C4-2B (cell line): ENCODE measurements around the gene GPAM.

Experiments
- H3K27ac ChIP-seq: fragments of 450-650 bp; 2 replicates; pipeline ENCODE4 v1.5.1; 2017
- ZFX ChIP-seq: fragments of 450-650 bp; IDR thresholded peaks from 2 replicates; pipeline ENCODE4 v1.6.1; 2017
- TF ChIP-seq, protein P1 (sequence below): fragments of 450-650 bp; conservative IDR thresholded peaks from 2 replicates; pipeline ENCODE4 v1.5.1; 2017; ENCODE audit warnings: mild to moderate bottlenecking

GPAM gene

DNA sequence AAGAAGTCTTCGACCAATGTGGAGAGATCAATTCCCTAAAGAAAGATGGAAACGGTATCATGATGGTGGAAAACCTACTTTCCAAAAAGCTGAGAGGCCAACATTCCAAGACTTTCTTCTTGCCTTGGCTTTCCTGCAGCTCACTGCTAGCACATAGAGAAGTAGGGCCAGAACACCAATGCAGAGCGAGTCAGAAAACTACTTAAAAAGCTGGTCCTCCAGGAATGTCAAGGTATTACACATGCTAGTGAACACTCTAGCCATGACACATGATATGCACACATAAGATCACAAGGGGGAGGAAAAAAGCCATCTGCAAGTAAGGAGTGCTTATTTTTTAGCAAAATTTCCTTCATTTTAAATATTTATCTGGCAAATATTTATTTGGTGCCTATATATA lies 22.7 kb downstream of the GPAM start:
- TF ChIP-seq, protein P1, sequence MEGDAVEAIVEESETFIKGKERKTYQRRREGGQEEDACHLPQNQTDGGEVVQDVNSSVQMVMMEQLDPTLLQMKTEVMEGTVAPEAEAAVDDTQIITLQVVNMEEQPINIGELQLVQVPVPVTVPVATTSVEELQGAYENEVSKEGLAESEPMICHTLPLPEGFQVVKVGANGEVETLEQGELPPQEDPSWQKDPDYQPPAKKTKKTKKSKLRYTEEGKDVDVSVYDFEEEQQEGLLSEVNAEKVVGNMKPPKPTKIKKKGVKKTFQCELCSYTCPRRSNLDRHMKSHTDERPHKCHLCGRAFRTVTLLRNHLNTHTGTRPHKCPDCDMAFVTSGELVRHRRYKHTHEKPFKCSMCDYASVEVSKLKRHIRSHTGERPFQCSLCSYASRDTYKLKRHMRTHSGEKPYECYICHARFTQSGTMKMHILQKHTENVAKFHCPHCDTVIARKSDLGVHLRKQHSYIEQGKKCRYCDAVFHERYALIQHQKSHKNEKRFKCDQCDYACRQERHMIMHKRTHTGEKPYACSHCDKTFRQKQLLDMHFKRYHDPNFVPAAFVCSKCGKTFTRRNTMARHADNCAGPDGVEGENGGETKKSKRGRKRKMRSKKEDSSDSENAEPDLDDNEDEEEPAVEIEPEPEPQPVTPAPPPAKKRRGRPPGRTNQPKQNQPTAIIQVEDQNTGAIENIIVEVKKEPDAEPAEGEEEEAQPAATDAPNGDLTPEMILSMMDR = no peak
- no peak for TF ChIP-seq ZFX
- no peak overlapping the region for H3K27ac ChIP-seq

DNA sequence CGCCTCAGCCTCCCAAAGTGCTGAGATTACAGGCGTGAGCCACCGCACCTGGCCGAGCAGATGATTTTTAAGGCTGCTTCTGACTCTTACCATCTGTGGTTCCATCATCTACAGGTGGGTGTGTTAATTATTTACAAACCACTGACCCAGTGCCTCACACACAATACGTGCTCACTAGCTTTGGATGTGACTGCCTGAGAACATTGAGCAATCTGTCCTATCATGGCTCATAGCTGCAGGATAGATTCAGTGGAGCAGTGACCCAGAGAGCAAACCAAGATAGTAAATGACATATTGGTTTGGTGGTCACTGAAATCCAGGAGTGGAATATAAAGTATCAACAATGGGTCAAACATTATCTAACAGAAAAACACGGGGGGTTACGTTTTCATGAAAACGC lies 24.1 kb downstream of the GPAM start:
- TF ChIP-seq, protein P1 = no peak
- no peak for TF ChIP-seq ZFX
- no peak overlapping the region for H3K27ac ChIP-seq

DNA sequence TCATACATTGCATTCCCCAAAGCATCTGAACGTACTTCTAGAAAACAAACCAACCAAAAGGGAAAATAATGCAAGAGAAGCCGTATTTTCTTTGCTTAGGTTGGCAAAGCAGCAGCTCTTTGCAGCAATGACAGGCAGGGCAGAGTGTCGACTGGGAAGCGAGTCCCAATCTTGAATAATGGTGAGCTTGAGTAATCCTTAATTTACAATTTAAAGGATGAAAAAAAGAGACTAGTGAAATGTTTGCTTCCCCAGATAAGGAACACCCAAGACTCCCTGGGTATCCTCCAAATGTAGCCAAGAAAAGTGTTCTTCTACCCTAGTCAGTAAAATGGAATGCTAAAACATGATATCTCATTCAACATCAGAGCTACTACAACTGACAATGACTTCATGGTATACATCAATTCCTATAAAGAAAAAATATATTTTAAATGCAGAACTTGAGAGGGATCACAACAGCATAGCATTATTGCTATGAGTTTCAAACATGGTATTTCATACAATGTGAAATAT lies 32.0 kb downstream of the GPAM start:
- no peak overlapping the region for H3K27ac ChIP-seq
- no peak for TF ChIP-seq ZFX
- TF ChIP-seq, protein P1 = no peak

DNA sequence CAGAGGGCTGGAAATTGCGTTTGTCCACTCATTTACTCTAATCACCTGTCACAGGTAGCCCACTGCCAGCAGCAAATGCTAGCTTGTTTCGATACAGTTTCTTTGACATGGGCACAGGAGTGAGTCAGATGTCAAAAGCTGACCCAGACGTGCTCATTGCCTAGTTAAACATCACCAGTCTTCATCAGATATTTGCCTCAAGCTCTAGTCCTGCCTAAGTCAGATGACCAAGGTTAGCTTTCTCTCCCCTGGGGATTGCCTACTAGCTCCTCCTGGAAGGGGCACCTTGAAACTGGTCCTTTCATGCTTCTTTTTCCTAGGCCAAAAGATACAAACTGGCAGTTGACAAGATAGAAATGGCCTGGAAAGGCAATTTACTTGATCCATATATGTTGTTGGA lies 35.2 kb downstream of the GPAM start:
- H3K27ac ChIP-seq = no peak overlapping the region
- no peak for TF ChIP-seq ZFX
- TF ChIP-seq, protein P1 = no peak

DNA sequence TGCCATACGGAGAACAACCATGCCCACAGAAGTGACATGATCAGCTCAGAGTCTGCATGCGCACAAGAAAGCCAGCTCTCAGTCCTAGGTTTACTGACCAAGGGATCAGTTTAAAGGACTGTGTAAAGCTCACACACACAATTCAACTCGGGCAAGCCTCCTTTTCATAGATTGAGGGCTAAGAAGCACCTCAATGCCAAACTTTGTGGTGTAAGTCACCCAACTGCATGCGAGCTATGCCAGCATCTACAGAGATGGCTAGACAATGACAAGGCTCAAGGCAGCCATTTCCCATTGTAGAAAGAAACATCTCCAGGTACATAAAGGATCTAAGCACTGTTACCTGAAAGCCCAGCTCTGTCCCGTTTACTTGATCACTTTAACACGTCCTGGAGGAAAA lies 36.8 kb downstream of the GPAM start:
- no peak for TF ChIP-seq ZFX
- TF ChIP-seq, protein P1 = no peak

DNA sequence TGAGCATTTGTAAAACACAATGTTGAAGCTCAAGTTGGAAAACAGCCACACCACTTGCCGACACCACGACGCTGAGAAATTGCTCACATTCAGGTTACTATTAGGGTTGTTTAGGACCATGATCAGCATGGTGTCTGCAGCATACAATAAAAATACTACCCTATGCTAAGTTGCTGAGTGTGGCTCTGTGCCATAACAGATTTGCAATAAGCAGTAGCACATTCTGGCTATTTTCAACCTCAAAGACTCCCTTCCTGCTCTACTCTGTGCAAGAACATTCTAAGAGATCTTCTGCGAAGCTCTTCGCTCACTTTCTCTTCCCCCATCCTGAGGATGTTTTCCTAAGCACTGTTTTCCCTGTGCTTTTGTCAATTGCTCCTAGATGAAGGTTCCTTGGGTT lies 38.3 kb downstream of the GPAM start:
- H3K27ac ChIP-seq = no peak overlapping the region
- TF ChIP-seq, protein P1 = no peak
- no peak for TF ChIP-seq ZFX

More for the DNA sequence above, 36.8 kb downstream of the GPAM start:
- H3K27ac ChIP-seq = no peak overlapping the region

DNA sequence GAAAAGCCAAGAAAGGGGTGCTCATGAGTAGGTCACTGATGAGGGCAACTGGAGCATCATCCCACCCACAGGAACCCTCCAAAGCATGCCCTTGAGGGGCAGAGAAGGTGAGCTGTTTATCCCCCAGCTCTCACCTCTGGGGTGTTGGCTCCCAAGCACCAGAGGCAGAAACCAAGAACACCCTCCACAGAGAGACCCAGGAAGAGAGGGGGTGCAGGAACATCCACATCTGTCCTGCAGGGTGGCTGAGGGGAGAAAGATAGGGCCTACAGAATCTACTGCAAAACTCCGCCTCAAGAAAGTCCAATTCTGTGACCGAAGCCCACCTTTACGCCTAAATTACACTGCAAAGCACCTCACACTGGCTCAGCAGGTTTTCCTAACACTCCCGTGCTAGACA lies 40.1 kb downstream of the GPAM start:
- TF ChIP-seq, protein P1 = no peak
- no peak for TF ChIP-seq ZFX
- no peak overlapping the region for H3K27ac ChIP-seq
